A673 (cell line): ENCODE data around the gene PPIL6.

Experiments used
- EZH2 ChIP-seq: fragments of 200-600 bp; sonication (generic); IDR thresholded peaks from 2 replicates; pipeline ENCODE4 v1.6.1; 2017; ENCODE audit warnings: borderline replicate concordance, low read depth, mild to moderate bottlenecking, mixed read lengths, antibody characterized with exemption, low read length; ENCODE audit not compliant: poor library complexity, severe bottlenecking
- TF ChIP-seq, protein P1 (sequence below): fragments of 300-800, 200-600 bp; sonication (generic); conservative IDR thresholded peaks from 2 replicates; pipeline ENCODE4 v1.5.1; 2017; ENCODE audit warnings: low read depth, mild to moderate bottlenecking, antibody characterized with exemption, low read length, moderate library complexity, mixed read lengths

DNA sequence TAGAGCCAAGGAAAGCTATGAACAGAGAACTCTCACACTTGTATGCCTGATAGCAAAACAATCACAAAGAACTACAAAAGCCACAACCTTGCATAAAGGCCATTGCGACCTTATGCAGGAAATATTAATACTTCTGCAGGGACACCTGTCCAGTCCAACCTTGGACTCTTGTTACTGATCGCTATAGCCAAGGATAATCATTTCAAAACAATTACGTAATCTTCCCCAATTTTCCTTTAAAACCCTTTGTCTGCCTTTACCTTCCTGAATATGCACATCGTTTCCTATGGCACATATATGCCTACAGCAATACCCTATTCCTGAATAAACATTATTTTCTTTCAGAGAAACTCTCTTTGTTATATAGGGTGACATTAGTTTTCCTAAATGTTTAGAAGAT, 22.8 kb downstream of the PPIL6 start:
- TF ChIP-seq EZH2 = no peak
- TF ChIP-seq, protein P1, sequence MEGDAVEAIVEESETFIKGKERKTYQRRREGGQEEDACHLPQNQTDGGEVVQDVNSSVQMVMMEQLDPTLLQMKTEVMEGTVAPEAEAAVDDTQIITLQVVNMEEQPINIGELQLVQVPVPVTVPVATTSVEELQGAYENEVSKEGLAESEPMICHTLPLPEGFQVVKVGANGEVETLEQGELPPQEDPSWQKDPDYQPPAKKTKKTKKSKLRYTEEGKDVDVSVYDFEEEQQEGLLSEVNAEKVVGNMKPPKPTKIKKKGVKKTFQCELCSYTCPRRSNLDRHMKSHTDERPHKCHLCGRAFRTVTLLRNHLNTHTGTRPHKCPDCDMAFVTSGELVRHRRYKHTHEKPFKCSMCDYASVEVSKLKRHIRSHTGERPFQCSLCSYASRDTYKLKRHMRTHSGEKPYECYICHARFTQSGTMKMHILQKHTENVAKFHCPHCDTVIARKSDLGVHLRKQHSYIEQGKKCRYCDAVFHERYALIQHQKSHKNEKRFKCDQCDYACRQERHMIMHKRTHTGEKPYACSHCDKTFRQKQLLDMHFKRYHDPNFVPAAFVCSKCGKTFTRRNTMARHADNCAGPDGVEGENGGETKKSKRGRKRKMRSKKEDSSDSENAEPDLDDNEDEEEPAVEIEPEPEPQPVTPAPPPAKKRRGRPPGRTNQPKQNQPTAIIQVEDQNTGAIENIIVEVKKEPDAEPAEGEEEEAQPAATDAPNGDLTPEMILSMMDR = no peak
